ENCODE data around the gene CTNNA1.

The CTNNA1 gene

DNA sequence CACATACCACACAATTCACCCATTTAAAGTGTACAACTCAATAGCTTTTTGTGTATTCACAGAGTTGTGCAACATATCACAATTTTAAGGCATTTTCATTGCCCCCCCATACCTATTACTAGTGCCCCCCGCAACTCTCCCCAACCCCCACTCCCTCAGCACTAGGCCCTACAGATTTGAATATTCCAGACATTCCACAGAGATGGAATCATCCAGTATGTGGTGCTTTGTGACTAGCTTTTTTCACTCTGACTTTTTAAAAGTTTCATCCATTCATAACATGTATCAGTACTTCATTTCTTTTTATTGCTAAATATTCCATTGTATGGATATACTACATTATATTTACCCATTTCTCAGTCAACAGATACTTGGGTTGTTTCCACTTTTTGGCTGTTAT, 224.9 kb downstream of the CTNNA1 start:
- DNase-seq, result no peak

GRCh38 chr5:138978581-138978980, 225.4 kb downstream of the CTNNA1 start:
- no peak for DNase-seq

DNA sequence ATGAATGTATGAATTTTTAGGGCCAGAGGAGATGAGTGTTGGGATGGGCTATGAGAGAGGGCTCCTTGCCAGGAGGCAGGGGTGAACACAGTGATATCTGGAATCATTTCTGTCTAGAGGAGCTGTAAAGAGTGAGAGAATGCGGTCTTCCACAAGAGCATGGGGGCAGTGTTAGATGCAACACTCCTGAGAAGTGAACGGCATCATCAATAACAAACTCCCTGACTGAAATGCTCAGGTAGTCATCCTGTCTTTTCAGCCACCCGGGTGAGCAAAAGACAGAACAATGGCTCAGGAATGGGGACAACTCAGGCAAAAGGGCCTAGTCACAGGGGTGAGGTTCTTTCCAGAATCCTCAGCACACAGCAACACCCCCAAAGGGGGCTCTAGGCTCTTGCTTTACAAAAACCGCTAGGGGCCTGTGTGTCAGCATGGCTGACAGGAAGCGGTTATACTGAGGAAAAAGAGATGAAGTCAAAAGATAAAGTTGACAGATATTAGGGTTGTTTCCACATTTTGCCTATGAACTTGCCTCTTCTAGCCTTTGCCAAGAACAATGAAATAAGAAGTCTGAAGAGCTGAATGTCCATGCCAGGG, 226.6 kb downstream of the CTNNA1 start:
- DNase-seq, result no peak

DNA sequence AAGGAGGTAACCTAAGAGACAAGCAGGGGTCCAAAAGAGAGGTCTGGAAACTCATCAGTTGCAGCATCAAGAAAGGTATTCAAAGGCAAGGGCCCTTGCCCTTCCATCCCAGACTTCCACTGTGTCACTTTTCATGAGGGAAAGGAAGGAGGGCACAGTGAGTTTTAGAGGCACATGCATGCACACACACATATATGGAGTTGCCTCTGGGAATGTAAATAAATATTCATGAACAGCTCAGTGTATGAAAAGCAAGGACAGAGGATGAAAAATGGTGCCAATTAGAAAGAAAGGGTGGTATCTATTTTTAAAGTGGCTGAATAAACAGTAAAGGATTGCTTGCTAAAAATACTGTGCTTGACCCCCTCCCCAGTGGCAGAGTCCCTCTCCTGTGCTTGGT, 227.2 kb downstream of the CTNNA1 start:
- DNase-seq, result no peak

- DNase-seq, result no peak
Observed at GRCh38 chr5:138981131-138981530, 227.9 kb downstream of the CTNNA1 start.

- DNase-seq, result no peak
Observed at GRCh38 chr5:138981586-138981985, 228.4 kb downstream of the CTNNA1 start.

GRCh38 chr5:138983984-138984383, 230.8 kb downstream of the CTNNA1 start:
- DNase-seq, result no peak

All from DMS 273 treated with DMSO at 0.1 percent for 48 hours (cell line).